GM18519 (cell line): ENCODE data around the gene COPS8.

Experiments used
- ATAC-seq: cut with Tn5 transposase; IDR thresholded peaks from one replicate; pipeline ENCODE4 v1.9.1; 2021; ENCODE audit warnings: mild to moderate bottlenecking, moderate library complexity; ENCODE audit not compliant: unreplicated experiment, low FRiP score

COPS8 gene

DNA sequence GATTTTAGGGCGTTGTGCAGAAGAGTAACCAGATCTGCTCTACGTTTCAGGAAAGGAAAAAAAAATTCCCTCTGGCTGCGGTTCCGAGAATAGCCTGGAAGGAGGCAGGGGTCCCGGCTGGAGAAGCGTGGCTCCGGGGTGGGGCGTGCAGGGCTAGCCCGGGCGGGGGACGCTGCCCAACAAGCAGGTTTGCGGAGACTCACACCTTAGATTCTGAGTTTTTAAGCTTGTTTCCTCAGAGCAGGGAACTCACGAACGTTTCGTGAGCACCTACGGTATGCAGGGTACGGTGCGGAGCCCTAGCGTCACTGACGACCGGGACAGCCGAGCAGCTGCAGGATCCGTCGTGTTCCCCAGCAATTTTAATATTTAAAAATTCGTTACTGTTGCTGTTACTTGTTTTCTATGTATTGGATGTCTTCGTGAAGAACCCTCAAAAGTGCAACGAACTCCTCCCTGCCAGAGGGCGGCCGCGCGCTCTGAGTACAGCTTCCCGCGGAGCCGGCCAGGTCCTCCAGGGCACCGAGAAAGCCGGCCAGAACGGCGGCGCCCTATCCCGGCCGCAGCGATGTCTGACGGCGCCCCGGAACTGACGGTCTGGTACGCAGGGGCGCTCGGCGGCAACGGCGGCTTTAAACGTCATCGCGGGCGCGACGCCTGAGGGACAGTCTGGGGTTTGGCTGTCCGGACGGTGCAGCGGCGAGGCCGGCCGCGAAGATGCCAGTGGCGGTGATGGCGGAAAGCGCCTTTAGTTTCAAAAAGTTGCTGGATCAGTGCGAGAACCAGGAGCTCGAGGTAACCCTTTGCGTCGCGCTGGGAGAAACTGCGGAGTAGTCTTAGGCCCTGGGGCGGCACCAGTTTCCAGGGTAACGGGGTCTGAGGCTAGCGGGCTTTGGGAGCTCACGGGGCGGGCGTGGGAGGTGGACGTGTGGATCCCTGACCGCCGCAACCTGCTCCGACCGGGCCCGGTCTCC lies at the start of gene COPS8:
COPS8 (plus strand) TSS at position 642 of the 974 bp plus-strand sequence; CDS start at position 718, 76 bp downstream.
- peak; percentile 84 for ATAC-seq

DNA sequence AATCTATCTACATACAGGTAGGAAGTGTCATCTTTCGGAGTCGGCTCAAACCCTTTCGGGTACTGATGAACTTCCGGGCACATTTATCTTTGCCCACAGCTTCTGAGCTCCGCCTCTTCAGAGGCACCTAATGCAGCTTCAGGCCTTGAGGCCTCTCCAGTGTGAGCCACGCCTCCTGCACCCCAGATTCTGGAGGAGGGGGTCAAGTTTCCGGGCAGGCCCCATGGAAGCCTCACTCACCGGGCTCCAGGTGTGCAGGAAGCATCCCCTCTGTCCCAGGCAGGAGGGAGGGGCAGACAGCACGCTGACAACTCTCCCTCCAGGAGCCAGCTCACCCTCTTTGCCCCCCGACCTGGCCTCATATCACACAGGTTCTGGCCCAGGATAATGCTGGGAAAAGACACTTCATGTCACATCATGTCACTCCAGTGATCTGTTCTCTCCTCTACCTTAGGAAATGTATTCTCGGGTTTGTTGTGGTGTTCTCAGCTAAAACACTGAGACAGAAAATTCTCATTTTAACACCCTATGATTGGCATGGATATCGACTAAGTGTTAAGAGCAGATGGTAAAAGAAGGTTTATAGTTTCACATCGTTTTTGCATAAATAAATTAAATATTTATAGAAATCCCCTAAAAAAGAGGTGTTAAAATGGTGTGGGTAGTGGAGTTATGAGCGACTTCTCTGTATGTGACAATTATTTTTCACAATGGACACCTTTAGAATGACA lies 46.2 kb upstream of the COPS8 start:
- ATAC-seq, result no peak

DNA sequence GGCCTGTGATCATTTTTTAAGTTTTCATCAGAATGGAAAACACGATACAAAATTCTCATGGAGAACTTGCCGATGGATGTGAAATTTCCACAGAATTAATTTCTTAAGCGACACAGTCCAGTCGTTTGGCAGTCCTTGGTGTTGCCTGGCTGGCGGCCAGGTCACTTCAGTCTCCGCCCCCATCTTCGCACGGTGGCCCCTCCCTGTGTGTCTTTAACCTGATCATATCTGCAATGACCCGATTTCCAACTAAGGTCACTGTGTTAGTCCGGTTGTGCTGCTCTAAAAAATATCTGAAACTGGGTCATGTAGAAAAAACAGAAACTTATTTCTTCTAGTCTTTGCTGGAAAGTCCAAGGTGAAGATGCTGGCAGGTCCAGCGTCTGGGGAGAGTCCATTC lies 44.5 kb upstream of the COPS8 start:
- ATAC-seq, result no peak

DNA sequence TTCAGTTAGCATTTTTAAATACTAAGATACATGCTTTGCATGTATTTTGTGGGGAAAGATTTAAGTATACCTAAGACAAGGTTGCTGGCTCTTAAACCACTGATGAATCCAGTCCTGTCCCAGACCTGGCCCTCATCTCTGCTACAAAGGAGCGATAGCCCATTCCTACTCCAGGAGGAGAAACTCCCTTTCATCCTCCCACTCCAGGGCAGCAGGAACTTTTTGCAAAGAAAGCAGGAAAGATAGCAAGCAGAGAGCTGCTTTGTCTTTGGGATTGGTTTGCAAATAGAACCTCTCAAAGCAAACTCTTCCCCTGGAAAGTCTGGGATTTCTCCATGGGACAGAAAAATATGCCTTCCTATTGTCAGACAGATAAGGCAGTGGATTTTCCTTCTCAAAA lies 43.6 kb upstream of the COPS8 start:
- ATAC-seq, result no peak

DNA sequence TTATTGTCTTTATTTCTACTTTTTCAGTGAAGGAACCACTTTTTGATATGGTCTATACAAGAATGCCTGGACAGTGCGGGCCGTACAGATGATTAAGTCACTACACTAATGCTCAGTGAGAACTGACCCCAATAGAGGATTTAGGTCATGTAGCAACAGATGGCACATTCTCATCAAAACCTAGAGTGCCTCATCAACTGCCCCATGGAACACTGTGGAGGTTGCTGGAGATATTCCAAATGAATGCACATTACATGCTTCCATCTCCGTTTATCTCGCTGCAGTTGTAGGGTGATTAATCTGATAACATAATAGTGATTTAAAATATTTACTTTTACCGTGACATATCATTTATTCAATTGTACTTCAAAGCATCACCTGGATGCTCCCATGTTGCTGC lies 41.8 kb upstream of the COPS8 start:
- ATAC-seq, result no peak

DNA sequence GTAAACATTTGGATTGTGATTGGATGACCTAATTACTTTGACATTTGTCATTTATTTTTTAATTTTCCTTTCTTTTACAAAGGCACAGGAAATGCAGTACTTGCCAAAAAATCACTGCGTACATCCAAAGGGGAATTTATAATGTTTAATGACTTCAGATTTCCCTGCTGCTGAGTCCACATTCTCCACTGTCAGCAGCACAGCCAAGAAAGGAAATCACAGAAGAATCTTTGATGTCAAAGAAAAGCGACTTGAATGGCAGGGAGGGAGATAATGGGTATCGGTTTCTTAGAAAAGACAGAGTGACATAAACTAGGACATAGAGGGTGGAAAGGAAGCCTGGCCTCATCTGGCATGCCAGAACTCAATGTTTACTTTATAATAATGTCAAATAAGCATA lies 41.4 kb upstream of the COPS8 start:
- no peak for ATAC-seq

DNA sequence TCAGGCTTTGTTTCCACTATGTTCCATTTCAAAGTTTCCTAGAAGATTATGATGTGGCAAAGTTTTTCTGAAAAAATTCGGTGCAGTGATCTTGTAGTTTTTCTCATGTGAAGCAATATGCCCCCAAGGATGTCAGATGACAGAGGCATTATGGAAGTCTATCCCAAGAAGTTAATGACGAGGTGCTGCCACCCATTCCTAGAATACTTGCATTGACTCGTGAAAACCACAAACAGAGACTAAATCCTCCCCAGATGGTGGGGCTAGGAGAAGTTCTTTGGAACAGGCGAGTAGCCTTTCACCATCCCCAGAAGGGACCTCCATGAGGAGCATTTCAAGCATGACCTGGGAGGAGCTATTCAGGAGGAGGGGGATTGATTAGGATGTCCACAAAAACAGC lies 40.2 kb upstream of the COPS8 start:
- no peak for ATAC-seq

DNA sequence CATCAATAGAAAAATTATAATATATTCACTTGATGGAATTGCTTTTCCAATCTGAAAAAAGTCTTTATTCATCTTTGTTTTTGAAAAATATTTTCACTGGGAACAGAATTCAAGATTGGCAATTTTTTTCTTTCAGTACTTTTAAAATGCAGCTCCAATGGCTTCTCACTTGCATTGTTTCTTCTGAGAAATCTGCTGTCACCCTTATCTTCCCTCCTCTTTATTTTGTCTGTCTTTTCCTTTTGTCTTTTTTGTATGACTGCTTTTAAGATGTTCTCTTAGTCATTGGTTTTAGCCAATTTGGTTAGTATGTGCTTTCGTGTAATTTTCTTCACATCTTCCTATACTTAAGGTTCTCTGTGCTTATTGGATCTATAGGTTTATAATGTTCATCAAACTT lies 37.1 kb upstream of the COPS8 start:
- no peak for ATAC-seq

DNA sequence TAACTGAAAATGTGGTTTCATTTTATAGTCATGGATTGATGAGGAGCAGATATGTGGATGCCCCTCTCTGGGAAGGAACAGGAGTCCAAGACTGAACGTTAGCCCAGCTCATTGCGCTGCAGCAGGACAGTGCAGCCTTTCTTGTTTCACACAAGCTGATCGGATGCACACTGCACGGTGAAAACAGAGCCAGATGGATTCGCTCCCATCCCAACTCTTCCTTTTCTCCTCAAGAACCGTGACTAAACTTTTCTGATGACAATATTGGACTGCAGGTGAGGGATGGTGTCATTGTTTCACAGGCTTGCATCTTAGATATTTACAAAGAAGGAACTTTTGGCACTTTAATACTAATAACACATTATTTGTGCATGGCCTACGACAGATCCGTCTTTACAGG lies 33.8 kb upstream of the COPS8 start:
- ATAC-seq, result no peak

DNA sequence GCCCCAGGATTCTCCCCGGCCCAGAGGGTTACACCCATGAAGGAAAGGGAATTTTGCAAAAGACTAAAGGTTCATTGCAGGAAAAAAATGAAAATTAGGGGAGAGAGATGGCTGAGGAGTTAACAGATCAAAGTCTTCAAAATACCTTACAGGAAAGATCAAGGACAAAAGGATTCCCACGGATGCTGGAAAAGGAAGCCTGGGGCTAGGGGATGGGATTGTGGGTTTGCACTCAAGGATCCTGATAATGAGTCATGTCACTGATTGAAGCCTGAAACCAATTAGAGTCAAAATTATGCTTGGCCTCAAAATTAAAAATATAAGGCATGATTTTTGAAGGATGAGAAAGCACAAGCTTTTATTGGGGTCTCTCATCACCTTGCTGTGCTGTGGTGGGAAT lies 32.6 kb upstream of the COPS8 start:
- ATAC-seq, result no peak

DNA sequence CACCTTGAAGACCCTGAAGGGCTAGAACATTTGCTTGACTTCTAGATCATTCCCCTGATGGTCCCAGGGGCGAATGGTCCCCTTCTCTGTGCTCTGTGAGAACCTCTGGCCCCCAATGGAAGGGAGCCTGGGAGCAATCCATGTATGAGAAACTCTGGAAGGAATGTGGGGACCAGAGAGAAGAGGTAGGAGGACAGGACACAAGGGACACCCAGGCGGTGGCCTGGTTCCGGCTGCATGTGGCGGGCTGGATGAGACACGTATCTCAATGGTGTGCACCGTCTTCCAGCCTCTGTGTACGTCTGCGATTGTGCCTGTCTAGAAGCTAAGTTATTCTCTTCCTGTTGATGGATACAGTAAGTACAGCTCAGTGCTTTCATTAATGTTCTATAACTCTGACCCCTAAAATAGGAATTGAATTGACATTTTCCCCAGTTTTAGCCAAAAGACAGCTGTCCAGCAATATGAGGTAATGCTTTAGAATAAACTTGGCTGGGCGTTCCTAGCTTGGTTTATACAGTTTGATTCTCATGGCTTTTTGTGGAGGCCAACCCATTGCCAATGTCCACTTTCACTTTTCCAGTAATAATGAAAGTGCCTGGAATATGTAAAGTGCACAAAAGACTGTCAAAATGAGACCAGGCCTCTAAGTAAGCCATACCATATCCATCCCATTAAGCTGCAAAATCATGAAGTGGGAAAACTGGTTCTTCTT lies 30.1 kb upstream of the COPS8 start:
- no peak for ATAC-seq

DNA sequence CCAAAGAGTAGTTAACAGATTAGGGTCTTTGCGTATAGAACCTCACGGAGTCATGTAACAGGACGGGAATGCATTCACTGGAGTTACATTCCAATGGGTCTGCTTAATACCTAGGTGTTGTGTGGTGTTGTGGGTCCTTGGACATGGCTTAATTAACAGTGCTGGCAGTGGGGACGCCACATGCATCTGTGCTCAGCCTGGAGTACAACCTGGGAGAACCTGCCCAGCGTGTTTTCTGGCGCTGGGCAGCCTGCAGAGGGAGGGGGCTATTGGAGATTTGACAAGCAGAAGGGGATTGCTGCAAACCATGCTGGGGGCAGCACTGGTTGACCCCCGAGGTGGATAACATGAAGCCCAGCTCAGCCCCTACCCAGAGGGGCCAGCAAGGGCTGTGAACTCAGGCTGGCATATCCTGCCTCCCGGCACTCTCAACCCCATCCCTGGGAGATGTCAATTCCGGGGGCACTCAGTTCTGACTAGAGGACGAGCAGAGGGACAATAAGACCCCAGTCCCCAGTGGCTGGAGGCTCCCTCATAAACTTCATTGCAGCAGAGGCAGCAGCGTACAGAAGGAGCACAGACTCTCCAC lies 29.3 kb upstream of the COPS8 start:
- no peak for ATAC-seq

DNA sequence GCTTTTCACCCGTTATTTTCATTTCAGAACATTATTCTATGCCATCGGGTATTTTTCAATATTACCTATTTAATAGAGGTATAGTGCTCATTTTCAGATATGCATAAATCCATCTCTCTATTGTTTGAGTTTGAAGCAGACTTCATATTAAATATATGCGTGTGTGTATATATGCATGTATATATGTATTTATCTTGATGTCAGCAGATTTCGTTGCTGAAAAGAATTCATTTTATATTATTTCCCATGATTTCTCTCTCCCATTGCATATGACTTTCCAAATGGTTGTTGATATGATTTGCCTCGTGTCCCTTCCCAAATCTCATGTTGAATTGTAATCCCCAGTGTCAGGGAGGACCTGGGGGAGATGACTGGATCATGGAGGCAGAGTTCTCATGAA lies 28.6 kb upstream of the COPS8 start:
- ATAC-seq, result no peak

DNA sequence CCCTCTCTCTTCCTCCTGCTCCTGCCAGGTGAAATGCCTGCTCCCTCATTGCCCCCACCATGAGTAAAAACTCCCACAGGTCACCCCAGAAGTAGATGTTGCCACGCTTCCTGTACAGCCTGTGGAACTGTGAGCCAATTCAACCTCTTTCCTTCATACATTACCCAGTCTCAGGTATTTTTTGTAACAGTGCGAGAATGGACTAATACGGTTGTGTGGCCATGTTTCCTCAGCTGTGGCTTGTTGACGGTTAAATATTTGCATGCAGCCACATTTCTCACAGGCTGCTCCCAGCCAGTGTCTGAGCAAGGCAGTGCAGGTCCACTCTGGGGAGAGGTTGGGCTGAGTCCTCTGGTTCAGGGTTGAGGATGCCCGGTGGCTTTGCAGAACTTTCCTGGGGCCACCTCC lies 27.8 kb upstream of the COPS8 start:
- no peak for ATAC-seq

DNA sequence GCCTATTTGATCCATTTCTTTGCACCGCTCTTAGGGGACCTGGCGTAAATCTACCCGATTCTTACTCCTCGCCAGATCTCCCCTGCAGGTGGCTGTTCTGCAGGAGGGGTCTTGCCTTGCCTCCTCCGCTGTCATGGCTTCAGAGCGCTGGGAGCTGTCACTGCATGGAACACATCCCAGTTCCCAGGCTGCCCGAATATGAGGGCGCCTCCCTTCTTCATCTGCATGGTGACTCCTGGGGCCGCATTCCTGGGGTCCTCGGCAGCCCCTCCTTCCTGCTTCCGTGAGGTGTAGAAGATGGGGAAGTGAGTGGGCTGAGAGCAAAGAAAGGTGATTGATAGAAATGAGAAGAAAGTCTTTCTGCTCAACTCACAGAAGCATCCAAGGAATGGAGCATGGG lies 27.3 kb upstream of the COPS8 start:
- no peak for ATAC-seq

DNA sequence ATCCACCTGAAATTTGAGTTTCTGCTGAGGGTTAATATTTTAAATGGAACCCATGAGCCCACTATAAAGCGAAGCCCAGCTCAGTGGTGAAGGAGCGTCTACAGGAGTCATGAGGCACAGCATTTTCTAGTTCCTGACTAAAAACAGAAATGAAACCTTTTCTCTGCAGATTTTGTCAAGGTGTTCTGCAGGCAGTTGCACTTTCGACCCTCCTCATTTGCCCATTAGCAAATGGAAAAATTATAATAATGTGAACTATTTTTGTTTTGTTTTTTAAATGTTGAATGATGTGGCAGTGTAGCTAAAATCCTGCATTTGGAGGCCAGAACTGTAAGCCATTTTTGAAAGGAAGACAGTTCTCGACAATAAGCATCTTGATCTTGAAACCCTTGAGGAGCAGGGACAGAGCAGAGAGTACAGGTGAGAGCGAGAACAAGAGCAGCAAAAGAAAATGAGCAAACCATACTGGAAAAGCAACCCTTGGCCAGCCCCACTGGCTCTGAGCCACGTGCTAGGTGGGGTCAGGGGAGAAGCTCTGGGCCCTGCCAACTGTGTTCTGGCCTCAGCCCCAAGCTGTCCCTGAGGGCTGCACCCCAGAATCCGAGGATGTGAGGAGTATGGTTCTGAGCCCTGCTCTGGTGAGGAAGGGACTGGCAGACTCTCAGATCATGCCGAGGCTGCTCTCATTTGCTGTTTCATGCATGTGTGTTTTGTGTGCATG lies 26.4 kb upstream of the COPS8 start:
- ATAC-seq, result peak; percentile 75

DNA sequence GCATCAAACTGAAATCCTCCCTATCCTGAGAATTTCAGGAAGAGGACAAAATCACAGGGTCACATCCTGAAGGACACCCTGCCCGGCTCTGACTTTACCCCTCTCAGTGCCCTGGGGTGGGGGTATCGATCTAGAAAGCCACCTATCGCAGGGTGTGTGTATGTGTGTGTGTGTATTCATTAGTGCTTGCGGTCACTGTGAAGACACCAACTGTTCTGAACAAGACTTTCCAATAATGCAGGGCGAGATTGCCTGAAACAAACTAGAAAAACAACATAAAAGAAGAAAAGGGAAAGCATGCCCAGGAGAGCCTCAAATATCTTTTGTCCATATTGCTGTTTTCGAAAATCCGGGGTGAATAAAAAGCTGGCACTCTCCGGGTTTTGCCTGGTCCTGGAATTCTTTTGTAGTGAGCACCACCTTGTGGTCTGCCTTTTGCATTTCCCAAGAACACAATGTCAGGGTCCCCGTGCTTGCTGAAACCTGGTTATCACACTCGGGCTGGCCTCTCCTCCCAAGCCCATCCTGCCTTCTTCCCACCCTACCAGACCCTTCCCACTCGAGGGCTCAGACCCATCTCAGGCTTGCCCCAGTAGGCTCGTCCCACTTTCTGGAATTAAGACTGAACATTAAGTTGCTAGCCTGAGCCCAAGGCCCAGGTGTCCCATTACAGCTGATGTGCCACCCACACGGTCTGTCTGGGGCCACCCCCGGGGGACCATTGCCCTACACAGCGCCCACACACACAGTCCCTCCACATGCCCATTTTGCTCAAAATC lies 25.0 kb upstream of the COPS8 start:
- no peak for ATAC-seq

DNA sequence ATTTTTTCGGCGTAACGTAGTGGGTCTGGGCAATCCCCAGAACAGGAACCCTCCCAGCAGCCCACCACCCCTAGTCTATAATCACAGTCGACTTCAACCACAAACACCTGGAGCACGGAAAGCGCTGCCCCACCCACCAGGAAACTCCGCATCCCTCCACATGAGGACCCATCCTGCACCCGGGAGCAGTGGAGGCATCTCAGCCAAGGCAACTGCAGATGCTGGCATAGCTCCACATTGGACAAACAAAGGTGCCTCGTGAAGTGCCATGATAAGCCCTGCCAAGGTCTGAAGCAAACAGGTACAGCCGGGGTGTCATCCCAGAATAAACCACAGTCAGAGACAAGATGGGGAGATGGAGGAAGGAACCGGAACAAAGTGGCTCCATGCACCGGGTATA lies 24.3 kb upstream of the COPS8 start:
- ATAC-seq, result no peak

DNA sequence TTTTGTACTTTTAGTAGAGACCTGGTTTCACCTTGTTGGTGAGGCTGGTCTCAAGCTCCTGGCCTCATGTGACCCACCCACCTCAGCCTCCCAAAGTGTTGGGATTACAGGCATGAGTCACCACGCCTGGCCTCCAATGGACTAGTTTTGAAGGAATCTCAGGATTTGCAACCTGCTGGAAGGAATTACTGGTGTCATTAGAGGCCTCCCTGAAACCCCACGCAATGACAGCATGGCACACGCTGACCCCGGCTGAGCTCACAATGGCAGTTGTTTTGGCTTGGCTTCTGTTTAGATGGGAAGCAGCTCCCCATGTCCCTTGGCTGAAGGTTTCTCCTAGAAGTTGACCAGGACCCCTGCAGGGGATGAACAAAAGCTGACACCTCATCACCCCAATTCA lies 23.1 kb upstream of the COPS8 start:
- no peak for ATAC-seq
